Transverse colon (tissue), 4 donors: Measurements from ENCODE around the gene FRMPD4. TPM values are rescaled to one million over a fixed set of nuclear protein-coding genes. Genes with fewer than 3 reads are reported as not detected.

Experiments used
- DNase-seq: peaks from one replicate; pipeline ENCODE4 v3.0.0-alpha.2; 2019
- H3K27ac ChIP-seq, 4 donors: fragments of 200-600 bp; sonication (generic); 2 replicates each; pipeline ENCODE4 v1.5.1; 2016 to 2018; ENCODE audit warnings: inconsistent platforms in 4 of 4
- H3K27me3 ChIP-seq: fragments of 200-600 bp; sonication (generic); 2 replicates; pipeline ENCODE4 v1.5.1; 2017; ENCODE audit warnings: inconsistent platforms
- H3K36me3 ChIP-seq, 4 donors: fragments of 200-600 bp; sonication (generic); 2 replicates each; pipeline ENCODE4 v1.5.1; 2017 to 2019; ENCODE audit warnings: inconsistent platforms in 4 of 4
- H3K4me1 ChIP-seq, 4 donors: fragments of 200-600 bp; sonication (generic); 2 replicates each; pipeline ENCODE4 v1.5.1; 2017 to 2020; ENCODE audit warnings: inconsistent platforms in 4 of 4
- H3K4me3 ChIP-seq, 4 donors: fragments of 200-600 bp; sonication (generic); 1 replicate in 1 of 4; 2 replicates in 3 of 4; pipeline versions ENCODE4 v1.5.1 to v1.6.1; 2017 to 2019; ENCODE audit warnings: inconsistent platforms in 4 of 4
- H3K9me3 ChIP-seq, 2 donors: fragments of 200-600 bp; sonication (generic); 2 replicates each; pipeline ENCODE4 v1.5.1; 2017 to 2019; ENCODE audit warnings: inconsistent platforms in 2 of 2
- CTCF ChIP-seq, 5 experiments: fragments of 200-600 bp in 3 of 5; fragments of 450-650 bp in 2 of 5; sonication (generic) in 3 of 5; IDR thresholded peaks; 1 replicate in 2 of 5; 2 replicates in 3 of 5; pipeline ENCODE4 v1.5.1; 2016 to 2017; ENCODE audit warnings: antibody characterized with exemption in 5 of 5, inconsistent platforms in 3 of 5, mild to moderate bottlenecking in 2 of 5, moderate library complexity in 1 of 5
- EP300 ChIP-seq: sonication (generic); formaldehyde crosslinking; IDR thresholded peaks from one replicate; pipeline ENCODE4 v1.6.1; 2017; ENCODE audit warnings: antibody characterized with exemption, low read depth
- POLR2A ChIP-seq: fragments of 450-650 bp; IDR thresholded peaks from one replicate; pipeline ENCODE4 v1.6.1; 2016; ENCODE audit warnings: antibody characterized with exemption, mild to moderate bottlenecking, moderate library complexity
- POLR2AphosphoS5 ChIP-seq, 3 donors: sonication (generic); formaldehyde crosslinking; IDR thresholded peaks; one replicate each; pipeline ENCODE4 v1.6.1; 2016; ENCODE audit warnings: antibody characterized with exemption in 3 of 3
- WGBS, 2 donors: methylation state at CpG; one replicate each; pipeline ENCODE4 v1.1.5; 2018; ENCODE audit warnings: low coverage in 1 of 2; 5-methylcytosine and 5-hydroxymethylcytosine counted together
- in situ Hi-C, 4 donors: fragments of 200-750 bp; cut with MboI; loops; one replicate each; pipeline versions ENCODE4 v1.15.0 to v1.15.1; 2017; ENCODE audit warnings: low sequenced_read_pairs in 3 of 4, low pct_ligation_motif_present in 1 of 4, low pct_unique_long_range_greater_than_20kb in 1 of 4
- intact Hi-C: fragments of 100-400 bp; cut with DNase I; formaldehyde crosslinking; loops from one replicate; pipeline ENCODE4 v1.15.1; 2023; ENCODE audit warnings: low total_unique reads
- total RNA-seq, 4 donors: library from RNA; depleted of rRNA; stranded (reverse); fragments of >200 nt; gene quantifications; one replicate each; pipeline ENCODE4 v1.1.0, GENCODE V29; 2016

Gene FRMPD4
- total RNA-seq, 4 donors from 2014 or later = 0.79 to 1.5 (median 0.82) TPM; not detected in 1

GRCh38 chrX:12595720-12596119, 457.4 kb downstream of the FRMPD4 start:
- Histone ChIP-seq H3K9me3 (no peaks in the 10 kb centered on the region), H3K4me1 (no peaks in the 10 kb centered on the region), H3K36me3 (no peaks in the 10 kb centered on the region), H3K27ac (no peak overlapping the region), H3K4me3 (no peak overlapping the region), H3K27me3 (no peaks in the 10 kb centered on the region)
- in situ Hi-C loops = no loop called here
- intact Hi-C loops = no loop called here
- DNase-seq = no peak
- 78% methylated on average over 1 of the region's 1 CpG; no CpG with 5 or more reads in 1 of the 2 donors for WGBS, 2 donors
- no peak for TF ChIP-seq POLR2AphosphoS5 (IDR thresholded peaks at IDR 0.05)
- TF ChIP-seq EP300 = no peak
- TF ChIP-seq CTCF (IDR thresholded peaks at IDR 0.05) = no peak

GRCh38 chrX:12610079-12610478, 471.8 kb downstream of the FRMPD4 start:
- H3K27me3 ChIP-seq = no peaks in the 10 kb centered on the region
- intact Hi-C loops (no loop called here), in situ Hi-C loops (no loop called here)
- no peak for DNase-seq
- TF ChIP-seq POLR2AphosphoS5 (IDR thresholded peaks at IDR 0.05) (no peak), POLR2A (no peak), CTCF (IDR thresholded peaks at IDR 0.05) (no peak), EP300 (no peak)
- no peak overlapping the region for H3K27ac ChIP-seq
- no peaks in the 10 kb centered on the region for H3K36me3 ChIP-seq
- no peaks in the 10 kb centered on the region for H3K4me1 ChIP-seq
- 76% methylated on average over 2 of the region's 2 CpGs; no CpG with 5 or more reads in 1 of the 2 donors for WGBS, 2 donors
- no peak overlapping the region for H3K4me3 ChIP-seq
- H3K9me3 ChIP-seq = no peaks in the 10 kb centered on the region

GRCh38 chrX:12611471-12611870, 473.2 kb downstream of the FRMPD4 start:
- no peak for DNase-seq
- no peak for TF ChIP-seq POLR2A
- no peak for TF ChIP-seq POLR2AphosphoS5 (IDR thresholded peaks at IDR 0.05)
- no peak for TF ChIP-seq EP300
- no peak for TF ChIP-seq CTCF (IDR thresholded peaks at IDR 0.05)
- intact Hi-C loops = no loop called here
- Histone ChIP-seq H3K27me3 (no peaks in the 10 kb centered on the region), H3K27ac (no peak overlapping the region), H3K4me1 (no peaks in the 10 kb centered on the region), H3K4me3 (no peak overlapping the region), H3K9me3 (no peaks in the 10 kb centered on the region), H3K36me3 (no peaks in the 10 kb centered on the region)
- in situ Hi-C loops = no loop called here
- 64 to 85% methylated on average over 3 to 4 of the region's 4 CpGs for WGBS, 2 donors

- in situ Hi-C loops = no loop called here
- 78% methylated on average over 5 of the region's 5 CpGs; no CpG with 5 or more reads in 1 of the 2 donors for WGBS, 2 donors
Measured at GRCh38 chrX:12614266-12614665, 476.0 kb downstream of the FRMPD4 start.

More at GRCh38 chrX:12614266-12614665, 476.0 kb downstream of the FRMPD4 start:
- Histone ChIP-seq H3K27me3 (no peaks in the 10 kb centered on the region), H3K4me1 (no peaks in the 10 kb centered on the region), H3K9me3 (no peaks in the 10 kb centered on the region), H3K27ac (no peak overlapping the region), H3K4me3 (no peak overlapping the region), H3K36me3 (no peaks in the 10 kb centered on the region)
- no peak for TF ChIP-seq EP300
- no peak for TF ChIP-seq POLR2A
- no peak for TF ChIP-seq CTCF (IDR thresholded peaks at IDR 0.05)
- TF ChIP-seq POLR2AphosphoS5 (IDR thresholded peaks at IDR 0.05) = no peak
- DNase-seq = no peak
- intact Hi-C loops = no loop called here
